ENCODE measurements around the gene FAM131A. TPM values are rescaled to one million over a fixed set of nuclear protein-coding genes. Genes with fewer than 3 reads are reported as not detected.

FAM131A gene
- total and polyA plus RNA-seq, 12 donors: 21.6 to 36.5 (median 26.7) TPM

DNA sequence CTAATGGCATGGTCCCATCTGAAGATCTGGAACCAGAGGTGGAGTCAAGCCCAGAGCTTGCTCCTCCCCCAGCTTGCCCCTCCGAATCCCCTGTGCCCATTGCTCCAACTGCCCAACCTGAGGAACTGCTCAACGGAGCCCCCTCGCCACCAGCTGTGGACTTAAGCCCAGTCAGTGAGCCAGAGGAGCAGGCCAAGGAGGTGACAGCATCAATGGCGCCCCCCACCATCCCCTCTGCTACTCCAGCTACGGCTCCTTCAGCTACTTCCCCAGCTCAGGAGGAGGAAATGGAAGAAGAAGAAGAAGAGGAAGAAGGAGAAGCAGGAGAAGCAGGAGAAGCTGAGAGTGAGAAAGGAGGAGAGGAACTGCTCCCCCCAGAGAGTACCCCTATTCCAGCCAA, 15.7 kb upstream of the FAM131A start:
- ATAC-seq: no peak
- intact Hi-C loops (cut with DNase I): no loop called here
- H3K4me1 ChIP-seq: peaks cover 14 to 70% (median 52%) of the 10 kb centered on the region in 9 donors
- H3K9me3 ChIP-seq: no peaks in the 10 kb centered on the region
- DNase-seq: no peak
- H3K27ac ChIP-seq: peak overlapping the region in 5 of 10 donors; percentile 2 to 92 (median 66)
- H3K27me3 ChIP-seq: no peaks in the 10 kb centered on the region
- peaks cover 17 to 90% (median 82%) of the 10 kb centered on the region in 9 donors for H3K36me3 ChIP-seq
- 83 to 88% methylated on average over 5 of the region's 5 CpGs for WGBS, 2 donors
- no peak overlapping the region for H3K4me3 ChIP-seq
- TF ChIP-seq, protein P1, sequence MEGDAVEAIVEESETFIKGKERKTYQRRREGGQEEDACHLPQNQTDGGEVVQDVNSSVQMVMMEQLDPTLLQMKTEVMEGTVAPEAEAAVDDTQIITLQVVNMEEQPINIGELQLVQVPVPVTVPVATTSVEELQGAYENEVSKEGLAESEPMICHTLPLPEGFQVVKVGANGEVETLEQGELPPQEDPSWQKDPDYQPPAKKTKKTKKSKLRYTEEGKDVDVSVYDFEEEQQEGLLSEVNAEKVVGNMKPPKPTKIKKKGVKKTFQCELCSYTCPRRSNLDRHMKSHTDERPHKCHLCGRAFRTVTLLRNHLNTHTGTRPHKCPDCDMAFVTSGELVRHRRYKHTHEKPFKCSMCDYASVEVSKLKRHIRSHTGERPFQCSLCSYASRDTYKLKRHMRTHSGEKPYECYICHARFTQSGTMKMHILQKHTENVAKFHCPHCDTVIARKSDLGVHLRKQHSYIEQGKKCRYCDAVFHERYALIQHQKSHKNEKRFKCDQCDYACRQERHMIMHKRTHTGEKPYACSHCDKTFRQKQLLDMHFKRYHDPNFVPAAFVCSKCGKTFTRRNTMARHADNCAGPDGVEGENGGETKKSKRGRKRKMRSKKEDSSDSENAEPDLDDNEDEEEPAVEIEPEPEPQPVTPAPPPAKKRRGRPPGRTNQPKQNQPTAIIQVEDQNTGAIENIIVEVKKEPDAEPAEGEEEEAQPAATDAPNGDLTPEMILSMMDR (IDR thresholded peaks at IDR 0.05): no peak

DNA sequence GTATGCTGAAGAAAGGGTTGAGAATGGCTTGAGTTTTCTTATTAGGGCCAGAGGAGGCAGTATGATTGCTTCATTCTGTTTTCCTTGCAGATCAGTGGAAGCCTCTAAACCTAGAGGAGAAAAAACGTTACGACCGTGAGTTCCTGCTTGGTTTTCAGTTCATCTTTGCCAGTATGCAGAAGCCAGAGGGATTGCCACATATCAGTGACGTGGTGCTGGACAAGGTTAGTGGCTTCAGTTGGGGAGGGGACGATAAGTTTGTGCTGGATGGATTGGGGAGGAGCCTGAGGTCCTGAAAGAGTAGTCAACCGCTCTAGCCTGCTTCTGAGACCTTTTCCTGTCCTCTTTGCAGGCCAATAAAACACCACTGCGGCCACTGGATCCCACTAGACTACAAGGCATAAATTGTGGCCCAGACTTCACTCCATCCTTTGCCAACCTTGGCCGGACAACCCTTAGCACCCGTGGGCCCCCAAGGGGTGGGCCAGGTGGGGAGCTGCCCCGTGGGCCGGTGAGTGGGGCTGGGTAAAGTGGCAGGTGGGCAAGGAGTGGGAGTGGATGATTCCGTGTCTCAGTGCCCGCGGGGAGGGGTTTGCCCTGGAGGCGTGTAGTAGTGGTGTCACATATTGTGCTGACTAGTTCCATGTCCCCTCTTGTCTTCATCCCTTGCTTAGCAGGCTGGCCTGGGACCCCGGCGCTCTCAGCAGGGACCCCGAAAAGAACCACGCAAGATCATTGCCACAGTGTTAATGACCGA, 14.5 kb upstream of the FAM131A start:
- Histone ChIP-seq H3K4me1 (peaks cover 7 to 57% (median 42%) of the 10 kb centered on the region in 9 donors), H3K9me3 (no peaks in the 10 kb centered on the region), H3K4me3 (no peak overlapping the region), H3K36me3 (peaks cover 25 to 90% (median 85%) of the 10 kb centered on the region in 9 donors), H3K27ac (peak overlapping the region in 6 of 10 donors; percentile 2 to 92 (median 56)), H3K27me3 (no peaks in the 10 kb centered on the region)
- DNase-seq: no peak
- intact Hi-C loops (cut with DNase I): no loop called here
- WGBS, 2 donors: 83 to 88% methylated on average over 20 of the region's 20 CpGs
- TF ChIP-seq, protein P1 (IDR thresholded peaks at IDR 0.05): no peak
- ATAC-seq: peak in 1 of 8 donors; percentile 43

DNA sequence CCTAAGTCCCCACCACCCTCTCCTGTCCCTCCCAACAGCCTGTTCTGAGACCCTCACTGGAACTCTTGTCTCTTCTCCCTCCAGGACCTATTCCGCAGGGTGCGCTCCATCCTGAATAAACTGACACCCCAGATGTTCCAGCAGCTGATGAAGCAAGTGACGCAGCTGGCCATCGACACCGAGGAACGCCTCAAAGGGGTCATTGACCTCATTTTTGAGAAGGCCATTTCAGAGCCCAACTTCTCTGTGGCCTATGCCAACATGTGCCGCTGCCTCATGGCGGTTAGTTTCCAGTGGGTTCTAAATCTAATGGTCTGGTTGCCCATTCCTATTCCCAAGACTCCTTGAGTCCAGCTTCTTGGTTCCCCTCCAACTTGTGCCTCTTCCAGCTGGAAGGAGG, 13.7 kb upstream of the FAM131A start:
- Histone ChIP-seq H3K27ac (peak overlapping the region in 2 of 10 donors; percentile 4 to 31), H3K4me3 (no peak overlapping the region), H3K9me3 (no peaks in the 10 kb centered on the region), H3K4me1 (peaks cover 7 to 49% (median 36%) of the 10 kb centered on the region in 9 donors), H3K27me3 (no peaks in the 10 kb centered on the region), H3K36me3 (peaks cover 25 to 90% (median 86%) of the 10 kb centered on the region in 9 donors)
- no peak for ATAC-seq
- DNase-seq: no peak
- TF ChIP-seq, protein P1 (IDR thresholded peaks at IDR 0.05): no peak
- 82 to 87% methylated on average over 8 of the region's 8 CpGs for WGBS, 2 donors
- intact Hi-C loops (cut with DNase I): no loop called here

DNA sequence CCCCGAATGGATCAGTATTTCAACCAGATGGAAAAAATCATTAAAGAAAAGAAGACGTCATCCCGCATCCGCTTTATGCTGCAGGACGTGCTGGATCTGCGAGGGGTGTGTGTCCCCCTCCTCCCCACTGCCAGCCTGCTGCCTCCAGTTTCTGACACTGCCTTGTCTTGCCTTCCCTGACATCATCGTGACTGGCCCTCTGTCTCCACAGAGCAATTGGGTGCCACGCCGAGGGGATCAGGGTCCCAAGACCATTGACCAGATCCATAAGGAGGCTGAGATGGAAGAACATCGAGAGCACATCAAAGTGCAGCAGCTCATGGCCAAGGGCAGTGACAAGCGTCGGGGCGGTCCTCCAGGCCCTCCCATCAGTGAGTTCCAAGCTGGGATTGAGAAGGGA, 12.1 kb upstream of the FAM131A start:
- WGBS, 2 donors: 90 to 92% methylated on average over 13 of the region's 13 CpGs
- Histone ChIP-seq H3K27ac (no peak overlapping the region), H3K4me3 (no peak overlapping the region), H3K9me3 (no peaks in the 10 kb centered on the region), H3K36me3 (peaks cover 30 to 100% (median 99%) of the 10 kb centered on the region in 9 donors), H3K4me1 (peaks cover 0 to 35% (median 24%) of the 10 kb centered on the region in 9 donors), H3K27me3 (no peaks in the 10 kb centered on the region)
- DNase-seq (no peak), ATAC-seq (no peak)
- TF ChIP-seq, protein P1 (IDR thresholded peaks at IDR 0.05): no peak
- intact Hi-C loops (cut with DNase I): no loop called here
